ENCODE results near the gene BRMS1L. TPM values are rescaled to one million over a fixed set of nuclear protein-coding genes. Genes with fewer than 3 reads are reported as not detected.
"Not testable (repeated sequence)": the region's sequence is repeated elsewhere in the genome, so short reads cannot be mapped to it uniquely, and the experiment has no call there.

Gene BRMS1L
- total and polyA plus RNA-seq, 2 of the 13 experiments (the other 11 are each of a cell fraction or from before 2014, with no cell fraction given), result 21.1 to 23.8 TPM

DNA sequence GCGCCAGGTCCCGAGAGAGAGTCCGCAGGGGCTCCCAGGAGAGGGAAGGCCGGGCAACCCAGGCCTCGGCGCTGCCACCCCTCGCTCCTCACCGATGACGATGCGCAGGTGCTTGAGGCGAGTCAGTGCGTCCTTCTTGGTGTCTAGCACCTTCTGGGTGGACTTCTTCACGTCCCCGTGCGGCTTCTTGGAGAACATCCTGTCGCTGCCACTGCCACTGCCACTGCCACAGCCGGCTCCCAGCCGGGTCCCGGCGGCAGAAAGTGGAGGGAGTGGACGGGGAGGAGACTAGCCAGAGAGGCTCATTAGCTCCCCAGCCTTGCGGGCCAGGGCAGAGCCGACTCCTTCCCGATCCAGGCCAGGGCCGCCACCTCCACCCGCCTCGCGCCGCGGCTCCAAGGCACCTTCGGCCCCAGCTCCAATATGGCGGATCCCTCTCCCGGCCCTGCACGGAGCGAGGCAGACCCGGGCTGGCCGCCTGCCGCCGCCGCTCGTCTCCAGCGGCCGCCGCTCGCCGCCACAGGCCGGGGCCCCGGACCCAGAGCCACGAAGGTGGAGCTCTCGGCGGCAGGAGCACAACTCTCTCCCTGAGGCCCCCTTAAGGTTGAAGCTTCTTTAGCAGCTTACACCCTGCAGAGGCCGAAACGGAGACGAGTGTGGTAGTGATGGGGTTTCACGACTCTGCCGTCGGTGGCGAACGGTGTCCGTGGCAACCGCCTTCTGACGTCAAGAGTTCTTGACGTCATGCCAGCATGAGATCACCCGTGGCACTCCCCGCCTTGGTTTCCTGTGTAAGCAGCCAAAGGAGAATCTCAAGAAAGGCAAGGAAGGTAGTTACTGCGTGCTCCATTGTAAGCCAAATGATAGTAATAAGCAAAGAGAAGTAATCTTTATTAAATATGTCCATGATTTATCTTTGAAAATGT lies 17.2 kb upstream of the BRMS1L start, which contains the start of gene RALGAPA1 (continued):
- TF ChIP-seq, protein P1, sequence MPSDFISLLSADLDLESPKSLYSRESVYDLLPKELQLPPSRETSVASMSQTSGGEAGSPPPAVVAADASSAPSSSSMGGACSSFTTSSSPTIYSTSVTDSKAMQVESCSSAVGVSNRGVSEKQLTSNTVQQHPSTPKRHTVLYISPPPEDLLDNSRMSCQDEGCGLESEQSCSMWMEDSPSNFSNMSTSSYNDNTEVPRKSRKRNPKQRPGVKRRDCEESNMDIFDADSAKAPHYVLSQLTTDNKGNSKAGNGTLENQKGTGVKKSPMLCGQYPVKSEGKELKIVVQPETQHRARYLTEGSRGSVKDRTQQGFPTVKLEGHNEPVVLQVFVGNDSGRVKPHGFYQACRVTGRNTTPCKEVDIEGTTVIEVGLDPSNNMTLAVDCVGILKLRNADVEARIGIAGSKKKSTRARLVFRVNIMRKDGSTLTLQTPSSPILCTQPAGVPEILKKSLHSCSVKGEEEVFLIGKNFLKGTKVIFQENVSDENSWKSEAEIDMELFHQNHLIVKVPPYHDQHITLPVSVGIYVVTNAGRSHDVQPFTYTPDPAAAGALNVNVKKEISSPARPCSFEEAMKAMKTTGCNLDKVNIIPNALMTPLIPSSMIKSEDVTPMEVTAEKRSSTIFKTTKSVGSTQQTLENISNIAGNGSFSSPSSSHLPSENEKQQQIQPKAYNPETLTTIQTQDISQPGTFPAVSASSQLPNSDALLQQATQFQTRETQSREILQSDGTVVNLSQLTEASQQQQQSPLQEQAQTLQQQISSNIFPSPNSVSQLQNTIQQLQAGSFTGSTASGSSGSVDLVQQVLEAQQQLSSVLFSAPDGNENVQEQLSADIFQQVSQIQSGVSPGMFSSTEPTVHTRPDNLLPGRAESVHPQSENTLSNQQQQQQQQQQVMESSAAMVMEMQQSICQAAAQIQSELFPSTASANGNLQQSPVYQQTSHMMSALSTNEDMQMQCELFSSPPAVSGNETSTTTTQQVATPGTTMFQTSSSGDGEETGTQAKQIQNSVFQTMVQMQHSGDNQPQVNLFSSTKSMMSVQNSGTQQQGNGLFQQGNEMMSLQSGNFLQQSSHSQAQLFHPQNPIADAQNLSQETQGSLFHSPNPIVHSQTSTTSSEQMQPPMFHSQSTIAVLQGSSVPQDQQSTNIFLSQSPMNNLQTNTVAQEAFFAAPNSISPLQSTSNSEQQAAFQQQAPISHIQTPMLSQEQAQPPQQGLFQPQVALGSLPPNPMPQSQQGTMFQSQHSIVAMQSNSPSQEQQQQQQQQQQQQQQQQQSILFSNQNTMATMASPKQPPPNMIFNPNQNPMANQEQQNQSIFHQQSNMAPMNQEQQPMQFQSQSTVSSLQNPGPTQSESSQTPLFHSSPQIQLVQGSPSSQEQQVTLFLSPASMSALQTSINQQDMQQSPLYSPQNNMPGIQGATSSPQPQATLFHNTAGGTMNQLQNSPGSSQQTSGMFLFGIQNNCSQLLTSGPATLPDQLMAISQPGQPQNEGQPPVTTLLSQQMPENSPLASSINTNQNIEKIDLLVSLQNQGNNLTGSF (CRISPR knock-in tag; IDR thresholded peaks at IDR 0.05), result peak; percentile 91
- TF ChIP-seq, protein P2, sequence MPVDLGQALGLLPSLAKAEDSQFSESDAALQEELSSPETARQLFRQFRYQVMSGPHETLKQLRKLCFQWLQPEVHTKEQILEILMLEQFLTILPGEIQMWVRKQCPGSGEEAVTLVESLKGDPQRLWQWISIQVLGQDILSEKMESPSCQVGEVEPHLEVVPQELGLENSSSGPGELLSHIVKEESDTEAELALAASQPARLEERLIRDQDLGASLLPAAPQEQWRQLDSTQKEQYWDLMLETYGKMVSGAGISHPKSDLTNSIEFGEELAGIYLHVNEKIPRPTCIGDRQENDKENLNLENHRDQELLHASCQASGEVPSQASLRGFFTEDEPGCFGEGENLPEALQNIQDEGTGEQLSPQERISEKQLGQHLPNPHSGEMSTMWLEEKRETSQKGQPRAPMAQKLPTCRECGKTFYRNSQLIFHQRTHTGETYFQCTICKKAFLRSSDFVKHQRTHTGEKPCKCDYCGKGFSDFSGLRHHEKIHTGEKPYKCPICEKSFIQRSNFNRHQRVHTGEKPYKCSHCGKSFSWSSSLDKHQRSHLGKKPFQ (CRISPR knock-in tag; IDR thresholded peaks at IDR 0.05; ENCODE audit: insufficient replicate concordance), result peak; percentile 78
- TF ChIP-seq, protein P3, sequence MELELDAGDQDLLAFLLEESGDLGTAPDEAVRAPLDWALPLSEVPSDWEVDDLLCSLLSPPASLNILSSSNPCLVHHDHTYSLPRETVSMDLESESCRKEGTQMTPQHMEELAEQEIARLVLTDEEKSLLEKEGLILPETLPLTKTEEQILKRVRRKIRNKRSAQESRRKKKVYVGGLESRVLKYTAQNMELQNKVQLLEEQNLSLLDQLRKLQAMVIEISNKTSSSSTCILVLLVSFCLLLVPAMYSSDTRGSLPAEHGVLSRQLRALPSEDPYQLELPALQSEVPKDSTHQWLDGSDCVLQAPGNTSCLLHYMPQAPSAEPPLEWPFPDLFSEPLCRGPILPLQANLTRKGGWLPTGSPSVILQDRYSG (CRISPR knock-in tag; IDR thresholded peaks at IDR 0.05), result peak; percentile 89; the same call in 1 of the 2 replicates
- TF ChIP-seq RNF2 (conservative IDR thresholded peaks at IDR 0.05; ENCODE audit: low read depth) (0 out of 2 replicates have a peak, but pooled peaks have one; percentile 50), FOXA1 (CRISPR knock-in tag; IDR thresholded peaks at IDR 0.05) (peak; percentile 56; the same call in 1 of the 2 replicates), KDM4B (CRISPR knock-in tag; IDR thresholded peaks at IDR 0.05) (peak; percentile 96), ZNF232 (CRISPR knock-in tag; IDR thresholded peaks at IDR 0.05; ENCODE audit: borderline replicate concordance) (peak; percentile 83; the same call in 1 of the 2 replicates), ZC3H13 (CRISPR knock-in tag; IDR thresholded peaks at IDR 0.05) (peak; percentile 63; the same call in 1 of the 2 replicates), HMGA1 (CRISPR knock-in tag; conservative IDR thresholded peaks at IDR 0.05) (0 out of 2 replicates have a peak, but pooled peaks have one; percentile 5), ARHGAP35 (CRISPR knock-in tag; IDR thresholded peaks at IDR 0.05; ENCODE audit: borderline replicate concordance) (peak; percentile 97), CCDC6 (CRISPR knock-in tag; IDR thresholded peaks at IDR 0.05) (peak; percentile 77; the same call in 1 of the 2 replicates), RAD21 (CRISPR knock-in tag; IDR thresholded peaks at IDR 0.05) (peak; percentile 93), FOSL1 (CRISPR knock-in tag; IDR thresholded peaks at IDR 0.05; ENCODE audit: borderline replicate concordance) (0 out of 2 replicates have a peak, but pooled peaks have one; percentile 2), ZNF30 (CRISPR knock-in tag; IDR thresholded peaks at IDR 0.05) (peak; percentile 88)
- not testable (repeated sequence) for TF ChIP-seq FOXA1 (IDR thresholded peaks at IDR 0.05)
- TF ChIP-seq, protein P4, sequence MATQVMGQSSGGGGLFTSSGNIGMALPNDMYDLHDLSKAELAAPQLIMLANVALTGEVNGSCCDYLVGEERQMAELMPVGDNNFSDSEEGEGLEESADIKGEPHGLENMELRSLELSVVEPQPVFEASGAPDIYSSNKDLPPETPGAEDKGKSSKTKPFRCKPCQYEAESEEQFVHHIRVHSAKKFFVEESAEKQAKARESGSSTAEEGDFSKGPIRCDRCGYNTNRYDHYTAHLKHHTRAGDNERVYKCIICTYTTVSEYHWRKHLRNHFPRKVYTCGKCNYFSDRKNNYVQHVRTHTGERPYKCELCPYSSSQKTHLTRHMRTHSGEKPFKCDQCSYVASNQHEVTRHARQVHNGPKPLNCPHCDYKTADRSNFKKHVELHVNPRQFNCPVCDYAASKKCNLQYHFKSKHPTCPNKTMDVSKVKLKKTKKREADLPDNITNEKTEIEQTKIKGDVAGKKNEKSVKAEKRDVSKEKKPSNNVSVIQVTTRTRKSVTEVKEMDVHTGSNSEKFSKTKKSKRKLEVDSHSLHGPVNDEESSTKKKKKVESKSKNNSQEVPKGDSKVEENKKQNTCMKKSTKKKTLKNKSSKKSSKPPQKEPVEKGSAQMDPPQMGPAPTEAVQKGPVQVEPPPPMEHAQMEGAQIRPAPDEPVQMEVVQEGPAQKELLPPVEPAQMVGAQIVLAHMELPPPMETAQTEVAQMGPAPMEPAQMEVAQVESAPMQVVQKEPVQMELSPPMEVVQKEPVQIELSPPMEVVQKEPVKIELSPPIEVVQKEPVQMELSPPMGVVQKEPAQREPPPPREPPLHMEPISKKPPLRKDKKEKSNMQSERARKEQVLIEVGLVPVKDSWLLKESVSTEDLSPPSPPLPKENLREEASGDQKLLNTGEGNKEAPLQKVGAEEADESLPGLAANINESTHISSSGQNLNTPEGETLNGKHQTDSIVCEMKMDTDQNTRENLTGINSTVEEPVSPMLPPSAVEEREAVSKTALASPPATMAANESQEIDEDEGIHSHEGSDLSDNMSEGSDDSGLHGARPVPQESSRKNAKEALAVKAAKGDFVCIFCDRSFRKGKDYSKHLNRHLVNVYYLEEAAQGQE (IDR thresholded peaks at IDR 0.05; ENCODE audit: borderline replicate concordance in 1 of 2, low read depth in 1 of 2, low read length in 2 of 2), result peak in 1 of 2 experiments; percentile 72; a peak in 2 of 4 replicates

Data from HepG2 (cell line).